CD4-positive, alpha-beta T cell (primary cell): ENCODE measurements around the gene SETD6. TPM values are rescaled to one million over a fixed set of nuclear protein-coding genes. Genes with fewer than 3 reads are reported as not detected.

Experiments used
- ATAC-seq: fragments of 200-7000 bp; cut with Tn5 transposase; one replicate; pipeline ENCODE4 v1.10.0; 2022; ENCODE audit warnings: mild to moderate bottlenecking; ENCODE audit not compliant: poor library complexity
- CTCF ChIA-PET: fragments of 350-600 bp; sonication (Branson Sonifier 250); formaldehyde crosslinking; loops from one replicate; lab custom pipeline; 2021; ENCODE audit warnings: antibody characterized with exemption, inconsistent platforms; lab: Charles Lee
- POLR2A ChIA-PET: fragments of 350-600 bp; sonication (Branson Sonifier 250); formaldehyde crosslinking; loops from one replicate; lab custom pipeline; 2021; ENCODE audit warnings: antibody characterized with exemption, inconsistent platforms; lab: Charles Lee
- DNase-seq, 14 experiments: peaks; one replicate each; pipeline ENCODE4 v3.0.0-alpha.2; 2013 to 2020; ENCODE audit warnings: mixed read lengths in 2 of 14
- H3K27ac ChIP-seq, 2 donors: one replicate each; pipeline versions ENCODE4 v1.5.1 to v1.7.0; 2013; ENCODE audit warnings: low read length in 2 of 2, low read depth in 1 of 2, mild to moderate bottlenecking in 1 of 2
- H3K27me3 ChIP-seq, 2 experiments: 1 replicate in 1 of 2; 2 replicates in 1 of 2; pipeline versions ENCODE4 v1.6.1 to v1.7.0; 2013; ENCODE audit warnings: low read length in 2 of 2, control low read depth in 1 of 2, mild to moderate bottlenecking in 1 of 2, moderate library complexity in 1 of 2; ENCODE audit not compliant: insufficient read depth in 2 of 2, control insufficient read depth in 1 of 2
- H3K36me3 ChIP-seq: one replicate; pipeline ENCODE4 v1.6.1; 2013; ENCODE audit warnings: low read length, control low read depth; ENCODE audit not compliant: insufficient read depth
- H3K4me1 ChIP-seq: one replicate; pipeline ENCODE4 v1.6.1; 2013; ENCODE audit warnings: low read length, control low read depth; ENCODE audit not compliant: insufficient read depth
- H3K4me3 ChIP-seq: one replicate; pipeline ENCODE4 v1.5.1; 2013; ENCODE audit warnings: mild to moderate bottlenecking, low read length, moderate library complexity
- H3K9me3 ChIP-seq, 2 experiments: 1 replicate in 1 of 2; 2 replicates in 1 of 2; pipeline versions ENCODE4 v1.6.1 to v1.7.0; 2013; ENCODE audit warnings: low read length in 2 of 2, mild to moderate bottlenecking in 2 of 2, control low read depth in 1 of 2, moderate library complexity in 1 of 2; ENCODE audit not compliant: control insufficient read depth in 1 of 2, insufficient read depth in 1 of 2
- H3K27ac Mint-ChIP-seq: one replicate; pipeline ENCODE4 v1.8.0; 2020; ENCODE audit warnings: mixed read lengths
- H3K27me3 Mint-ChIP-seq: one replicate; pipeline ENCODE4 v1.8.0; 2021; ENCODE audit warnings: mixed read lengths
- H3K36me3 Mint-ChIP-seq: one replicate; pipeline ENCODE4 v1.8.0; 2021; ENCODE audit warnings: low read depth, mixed read lengths
- H3K4me1 Mint-ChIP-seq: one replicate; pipeline ENCODE4 v1.8.0; 2021; ENCODE audit warnings: low read depth, mixed read lengths
- H3K4me3 Mint-ChIP-seq: one replicate; pipeline ENCODE4 v1.8.0; 2020; ENCODE audit warnings: mild to moderate bottlenecking, mixed read lengths
- H3K9me3 Mint-ChIP-seq: one replicate; pipeline ENCODE4 v1.8.0; 2020; ENCODE audit warnings: mixed read lengths
- CTCF ChIP-seq: fragments of 200-600 bp; IDR thresholded peaks from one replicate; pipeline ENCODE4 v1.8.0; 2022; ENCODE audit warnings: antibody characterized with exemption, mild to moderate bottlenecking
- intact Hi-C, 2 experiments: fragments of 100-400 bp; cut with DNase I in 1 of 2; cut with micrococcal nuclease in 1 of 2; formaldehyde crosslinking; loops; one replicate each; pipeline versions ENCODE4 v1.15.1 to v1.9.0; 2023 to 2025; cut with DNase I, micrococcal nuclease
- total RNA-seq, 174 experiments: library from RNA in 2 of 174; stranded (reverse) in 2 of 174; gene quantifications; one replicate each; pipeline ENCODE4 v1.2.3 and lab custom pipeline; 2021 to 2026

Gene SETD6
- total RNA-seq, 2 experiments from 2014 or later: 21.9 to 25.5 TPM

- ChIA-PET POLR2A (no interaction called here), CTCF (no interaction called here)
- Histone ChIP-seq H3K27me3 (peaks cover 0 to 8% of the 10 kb centered on the region in 2 experiments), H3K4me1 (peaks cover 33% of the 10 kb centered on the region), H3K4me3 (no peak overlapping the region), H3K9me3 (peaks cover 0 to 10% of the 10 kb centered on the region in 2 experiments), H3K36me3 (no peaks in the 10 kb centered on the region), H3K27ac (no peak overlapping the region)
- peaks cover 17% of the 10 kb centered on the region for H3K4me1 Mint-ChIP-seq
- no peak overlapping the region for H3K27ac Mint-ChIP-seq
- H3K4me3 Mint-ChIP-seq: peak overlapping the region; percentile 12
- H3K9me3 Mint-ChIP-seq: no peaks in the 10 kb centered on the region
- peaks cover 9% of the 10 kb centered on the region for H3K27me3 Mint-ChIP-seq
- intact Hi-C loops: no loop called here
- TF ChIP-seq CTCF: no peak
- H3K36me3 Mint-ChIP-seq: no peaks in the 10 kb centered on the region
- ATAC-seq (no peak), DNase-seq (peak in 2 of 14 experiments; percentile 14 to 20)
Measured at GRCh38 chr16:58498341-58499091, 16.8 kb upstream of the SETD6 start.

- H3K9me3 Mint-ChIP-seq: no peaks in the 10 kb centered on the region
- no peak overlapping the region for H3K27ac Mint-ChIP-seq
- no peaks in the 10 kb centered on the region for H3K36me3 Mint-ChIP-seq
- intact Hi-C loops: no loop called here
- H3K4me3 ChIP-seq: no peak overlapping the region
- TF ChIP-seq CTCF: no peak
- ATAC-seq (no peak), DNase-seq (peak in 2 of 14 experiments; percentile 19 to 24)
- peak overlapping the region; percentile 12 for H3K4me3 Mint-ChIP-seq
- peaks cover 17% of the 10 kb centered on the region for H3K4me1 Mint-ChIP-seq
- H3K27me3 ChIP-seq: peaks cover 0 to 8% of the 10 kb centered on the region in 2 experiments
- ChIA-PET CTCF (no interaction called here), POLR2A (no interaction called here)
- H3K9me3 ChIP-seq: peaks cover 0 to 10% of the 10 kb centered on the region in 2 experiments
- no peaks in the 10 kb centered on the region for H3K36me3 ChIP-seq
- H3K27ac ChIP-seq: no peak overlapping the region
- peaks cover 33% of the 10 kb centered on the region for H3K4me1 ChIP-seq
- H3K27me3 Mint-ChIP-seq: peaks cover 9% of the 10 kb centered on the region
Measured at GRCh38 chr16:58499092-58499511, 16.2 kb upstream of the SETD6 start.

GRCh38 chr16:58499615-58500351 is 15.5 kb upstream of the SETD6 start, which contains the start of gene NDRG4:
Gene NDRG4, plus strand, starts transcription at chr16:58500143. Its CDS starts 106 bp downstream, at chr16:58500249.
- no peak within 1 kb of the TSS for H3K27ac ChIP-seq

More at GRCh38 chr16:58499615-58500351, 15.5 kb upstream of the SETD6 start, which contains the start of gene NDRG4:
- ChIA-PET POLR2A (interaction anchor here (0.6 kb wide), 1 partner anchor 235 kb away, joined by 4 read pairs; no protein-coding TSS in a partner anchor), CTCF (interaction anchor here (1.9 kb wide), 1 partner anchor 13 kb away, joined by 8 read pairs; no protein-coding TSS in a partner anchor)
- Mint-ChIP-seq H3K27me3 (peaks cover 9% of the 10 kb centered on the region), H3K27ac (peak within 1 kb of the TSS; percentile 72), H3K9me3 (no peaks in the 10 kb centered on the region), H3K4me1 (peaks cover 17% of the 10 kb centered on the region), H3K36me3 (no peaks in the 10 kb centered on the region), H3K4me3 (peak within 1 kb of the TSS; percentile 85)
- ATAC-seq: peak; percentile 67
- Histone ChIP-seq H3K27me3 (peaks cover 0 to 8% of the 10 kb centered on the region in 2 experiments), H3K9me3 (peaks cover 0 to 10% of the 10 kb centered on the region in 2 experiments), H3K36me3 (no peaks in the 10 kb centered on the region), H3K4me1 (peaks cover 33% of the 10 kb centered on the region), H3K4me3 (peak within 1 kb of the TSS; percentile 69)
- TF ChIP-seq CTCF: no peak
- intact Hi-C loops: no loop called here
- peak in 8 of 14 experiments; percentile 16 to 74 (median 43) for DNase-seq
